Neuronal stem cell (in vitro differentiated cells): ENCODE measurements around the gene EMP1.

ENCODE experiments used
- DNase-seq: peaks from one replicate; pipeline ENCODE4 v3.0.0-alpha.2; 2013; ENCODE audit warnings: low spot score
- H2AFZ ChIP-seq: one replicate; pipeline ENCODE4 v1.6.1; 2013; ENCODE audit warnings: mild to moderate bottlenecking, low read length, inconsistent platforms
- H2AK5ac ChIP-seq: 2 replicates; pipeline ENCODE4 v1.6.1; 2013; ENCODE audit warnings: low read depth, mild to moderate bottlenecking, inconsistent platforms, low read length, moderate library complexity, mixed read lengths
- H2BK120ac ChIP-seq: 2 replicates; pipeline ENCODE4 v1.6.1; 2013; ENCODE audit warnings: low read depth, mild to moderate bottlenecking, inconsistent platforms, low read length, moderate library complexity, mixed read lengths
- H2BK12ac ChIP-seq: one replicate; pipeline ENCODE4 v1.6.1; 2013; ENCODE audit warnings: low read length, inconsistent platforms
- H2BK15ac ChIP-seq: 2 replicates; pipeline ENCODE4 v1.6.1; 2013; ENCODE audit warnings: mild to moderate bottlenecking, low read length, inconsistent platforms, mixed read lengths
- H2BK5ac ChIP-seq: one replicate; pipeline ENCODE4 v1.6.1; 2013; ENCODE audit warnings: inconsistent platforms, mild to moderate bottlenecking, low read length, moderate library complexity
- H3K14ac ChIP-seq: one replicate; pipeline ENCODE4 v1.6.1; 2013; ENCODE audit warnings: low read length, inconsistent platforms
- H3K18ac ChIP-seq: 2 replicates; pipeline ENCODE4 v1.6.1; 2013; ENCODE audit warnings: low read length, inconsistent platforms
- H3K23ac ChIP-seq: 2 replicates; pipeline ENCODE4 v1.6.1; 2013; ENCODE audit warnings: low read depth, mild to moderate bottlenecking, mixed read lengths, low read length, inconsistent platforms; ENCODE audit not compliant: poor library complexity
- H3K27ac ChIP-seq: replicated peaks from 3 replicates; pipeline ENCODE4 v1.5.1; 2013; ENCODE audit warnings: low read length, inconsistent platforms
- H3K27me3 ChIP-seq, 3 experiments: 2 replicates each; pipeline ENCODE4 v1.6.1; 2013; ENCODE audit warnings: low read length in 3 of 3, mild to moderate bottlenecking in 2 of 3, inconsistent platforms in 1 of 3, low read depth in 1 of 3, mixed read lengths in 1 of 3, moderate library complexity in 1 of 3; ENCODE audit not compliant: control insufficient read depth in 3 of 3, insufficient read depth in 3 of 3
- H3K36me3 ChIP-seq, 2 donors: replicated peaks in 1 of 2; 2 replicates each; pipeline ENCODE4 v1.6.1; 2013; ENCODE audit warnings: low read length in 2 of 2; ENCODE audit not compliant: control insufficient read depth in 2 of 2, insufficient read depth in 2 of 2
- H3K4ac ChIP-seq: 2 replicates; pipeline ENCODE4 v1.6.1; 2013; ENCODE audit warnings: inconsistent platforms, mild to moderate bottlenecking, low read length, moderate library complexity
- H3K4me1 ChIP-seq, 2 donors: 1 replicate in 1 of 2; 2 replicates in 1 of 2; pipeline ENCODE4 v1.6.1; 2013; ENCODE audit warnings: low read length in 2 of 2, low read depth in 1 of 2; ENCODE audit not compliant: control insufficient read depth in 2 of 2, insufficient read depth in 1 of 2
- H3K4me2 ChIP-seq: one replicate; pipeline ENCODE4 v1.6.1; 2013; ENCODE audit warnings: mild to moderate bottlenecking, low read length, inconsistent platforms; ENCODE audit not compliant: insufficient read depth, poor library complexity, severe bottlenecking
- H3K4me3 ChIP-seq, 2 donors: 2 replicates each; pipeline ENCODE4 v1.5.1; 2013; ENCODE audit warnings: low read length in 2 of 2, mild to moderate bottlenecking in 2 of 2, inconsistent platforms in 1 of 2, moderate library complexity in 1 of 2
- H3K79me1 ChIP-seq: one replicate; pipeline ENCODE4 v1.6.1; 2013; ENCODE audit warnings: low read depth, mild to moderate bottlenecking, inconsistent platforms, low read length, moderate library complexity
- H3K9ac ChIP-seq: one replicate; pipeline ENCODE4 v1.6.1; 2013; ENCODE audit warnings: mild to moderate bottlenecking, low read depth, low read length, inconsistent platforms; ENCODE audit not compliant: poor library complexity
- H3K9me3 ChIP-seq, 2 donors: replicated peaks in 1 of 2; 2 replicates each; pipeline versions ENCODE3 to v1.6.1; 2013; ENCODE audit warnings: low read length in 2 of 2, mild to moderate bottlenecking in 2 of 2, inconsistent platforms in 1 of 2, low read depth in 1 of 2, mixed read lengths in 1 of 2, moderate library complexity in 1 of 2; ENCODE audit not compliant: control insufficient read depth in 2 of 2, insufficient read depth in 1 of 2
- H4K8ac ChIP-seq: one replicate; pipeline ENCODE4 v1.6.1; 2013; ENCODE audit warnings: low read depth, mild to moderate bottlenecking, inconsistent platforms, low read length, moderate library complexity
- H4K91ac ChIP-seq: one replicate; pipeline ENCODE4 v1.6.1; 2013; ENCODE audit warnings: low read length, low read depth, mild to moderate bottlenecking, inconsistent platforms; ENCODE audit not compliant: poor library complexity
- WGBS, 2 donors: extraction: QIAGEN DNeasy Blood & Tissue Kit; methylation state at CpG; one replicate each; pipeline ENCODE4 v1.1.7; 2013; ENCODE audit warnings: missing lambda C conversion rate in 2 of 2, mixed read lengths in 1 of 2; ENCODE audit not compliant: insufficient read length in 2 of 2, insufficient replicate concordance in 1 of 2; ENCODE audit errors: extremely low coverage in 2 of 2; 5-methylcytosine and 5-hydroxymethylcytosine counted together

Gene EMP1

DNA sequence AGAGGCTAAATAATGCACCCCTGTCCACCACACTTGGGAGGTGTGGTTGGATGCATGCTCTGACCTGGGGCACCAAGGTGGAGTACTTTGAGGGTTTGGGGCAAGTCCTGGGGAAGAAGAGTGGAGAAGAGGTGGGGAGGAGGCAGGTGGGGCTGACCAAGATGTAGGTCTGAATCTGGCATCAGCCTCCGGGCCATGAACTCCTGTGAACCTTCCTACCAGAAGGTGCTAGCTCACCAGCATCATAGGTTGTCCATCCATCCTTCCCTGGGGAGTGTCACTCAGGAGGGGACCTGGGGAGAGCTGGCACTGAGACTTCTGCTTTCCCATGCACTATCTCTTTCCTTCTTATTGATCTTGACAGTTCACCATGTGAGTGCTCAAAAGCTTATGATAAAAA is 13.6 kb upstream of the EMP1 start:
- Histone ChIP-seq H4K8ac (no peak overlapping the region), H3K23ac (no peak overlapping the region), H3K36me3 (no peaks in the 10 kb centered on the region), H3K4me1 (peaks cover 7 to 13% of the 10 kb centered on the region in 2 donors), H2BK5ac (no peak overlapping the region), H3K9ac (no peak overlapping the region), H3K27ac (no peak overlapping the region), H2BK15ac (no peak overlapping the region), H3K14ac (no peak overlapping the region), H3K18ac (no peak overlapping the region), H2BK120ac (no peak overlapping the region), H3K4me2 (no peak overlapping the region), H3K4me3 (no peak overlapping the region), H3K9me3 (no peaks in the 10 kb centered on the region), H2BK12ac (no peak overlapping the region), H2AFZ (no peak overlapping the region), H2AK5ac (no peak overlapping the region), H3K27me3 (no peaks in the 10 kb centered on the region), H4K91ac (no peak overlapping the region), H3K4ac (no peak overlapping the region), H3K79me1 (no peaks in the 10 kb centered on the region)
- WGBS, 2 donors = no CpG with 5 or more reads among the region's 1 CpG
- no peak for DNase-seq

DNA sequence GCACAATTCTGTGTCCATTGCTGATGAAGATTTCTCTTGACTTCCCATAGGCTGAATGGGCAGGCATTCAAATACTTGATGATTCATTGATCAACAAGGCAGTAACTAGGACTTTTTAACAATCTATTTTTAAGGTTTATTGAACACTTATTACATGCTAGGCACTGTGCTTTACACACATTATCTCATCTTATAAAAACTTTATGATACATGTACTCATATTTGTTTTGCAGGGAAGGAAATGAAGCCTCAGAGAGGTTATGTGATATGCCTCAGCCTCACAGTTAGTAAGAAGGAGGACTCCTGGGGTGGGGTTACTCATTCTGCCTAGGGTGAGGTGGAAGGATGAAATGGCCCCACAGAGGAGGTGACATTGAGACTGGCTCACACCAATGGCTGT is 12.9 kb upstream of the EMP1 start:
- no peak overlapping the region for H2BK15ac ChIP-seq
- no peak overlapping the region for H3K18ac ChIP-seq
- no peaks in the 10 kb centered on the region for H3K27me3 ChIP-seq
- no peaks in the 10 kb centered on the region for H3K9me3 ChIP-seq
- H2AFZ ChIP-seq = no peak overlapping the region
- no peak overlapping the region for H3K9ac ChIP-seq
- peaks cover 11% of the 10 kb centered on the region in 2 donors for H3K4me1 ChIP-seq
- no peaks in the 10 kb centered on the region for H3K79me1 ChIP-seq
- H3K4me2 ChIP-seq = no peak overlapping the region
- no peak overlapping the region for H2AK5ac ChIP-seq
- no peaks in the 10 kb centered on the region for H3K36me3 ChIP-seq
- H3K27ac ChIP-seq = no peak overlapping the region
- no peak overlapping the region for H4K8ac ChIP-seq
- no peak overlapping the region for H3K14ac ChIP-seq
- no peak overlapping the region for H3K4me3 ChIP-seq
- H2BK12ac ChIP-seq = no peak overlapping the region
- DNase-seq = no peak
- no peak overlapping the region for H4K91ac ChIP-seq
- H3K23ac ChIP-seq = no peak overlapping the region
- no peak overlapping the region for H3K4ac ChIP-seq
- H2BK5ac ChIP-seq = no peak overlapping the region
- no peak overlapping the region for H2BK120ac ChIP-seq

GRCh38 chr12:13186302-13186701 is 10.2 kb upstream of the EMP1 start:
- Histone ChIP-seq H3K18ac (no peak overlapping the region), H3K79me1 (no peaks in the 10 kb centered on the region), H3K14ac (no peak overlapping the region), H4K91ac (no peak overlapping the region), H2BK120ac (no peak overlapping the region), H2BK15ac (peak overlapping the region; percentile 7), H3K9me3 (no peaks in the 10 kb centered on the region), H4K8ac (no peak overlapping the region), H2AFZ (no peak overlapping the region), H3K4me1 (peaks cover 0 to 3% of the 10 kb centered on the region in 2 donors), H3K4ac (no peak overlapping the region), H3K4me3 (no peak overlapping the region), H3K23ac (no peak overlapping the region), H2AK5ac (no peak overlapping the region), H3K36me3 (no peaks in the 10 kb centered on the region), H3K4me2 (no peak overlapping the region), H2BK12ac (no peak overlapping the region), H3K9ac (no peak overlapping the region), H3K27me3 (no peaks in the 10 kb centered on the region), H2BK5ac (no peak overlapping the region), H3K27ac (no peak overlapping the region)
- WGBS, 2 donors = no CpG with 5 or more reads among the region's 4 CpGs
- no peak for DNase-seq

DNA sequence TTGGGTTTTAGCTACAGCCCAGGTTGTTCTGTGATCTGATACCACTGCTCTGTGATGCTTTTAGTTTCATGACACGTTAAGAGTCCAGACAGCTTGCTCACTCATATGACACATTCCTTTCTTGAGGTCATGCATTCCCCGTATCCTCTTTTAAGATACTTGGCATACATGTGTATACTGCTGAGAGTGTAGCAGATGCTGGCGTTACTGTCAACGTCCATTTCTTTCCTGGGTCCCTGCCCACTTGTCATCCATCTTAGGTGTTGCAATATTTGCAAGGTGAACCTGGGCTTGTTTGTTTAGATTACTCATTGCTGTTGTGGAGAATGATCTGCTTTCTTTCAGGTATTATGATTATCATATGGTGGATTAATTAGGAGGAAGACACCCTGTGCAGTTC is 9.1 kb upstream of the EMP1 start:
- Histone ChIP-seq H2BK12ac (no peak overlapping the region), H3K79me1 (no peaks in the 10 kb centered on the region)
- WGBS, 2 donors = no CpG with 5 or more reads among the region's 4 CpGs

More for the DNA sequence above, 9.1 kb upstream of the EMP1 start:
- Histone ChIP-seq H3K4ac (no peak overlapping the region), H3K4me1 (peaks cover 0 to 3% of the 10 kb centered on the region in 2 donors), H3K4me3 (no peak overlapping the region), H2BK5ac (no peak overlapping the region), H2AFZ (no peak overlapping the region), H3K9me3 (no peaks in the 10 kb centered on the region), H3K27me3 (no peaks in the 10 kb centered on the region), H3K23ac (no peak overlapping the region), H4K91ac (no peak overlapping the region), H4K8ac (no peak overlapping the region), H3K14ac (no peak overlapping the region), H3K36me3 (no peaks in the 10 kb centered on the region), H3K4me2 (no peak overlapping the region), H2BK120ac (no peak overlapping the region), H3K9ac (no peak overlapping the region), H3K18ac (no peak overlapping the region), H2AK5ac (no peak overlapping the region), H3K27ac (no peak overlapping the region), H2BK15ac (no peak overlapping the region)
- no peak for DNase-seq
